Measurements from ENCODE around the gene PRKN. TPM values are rescaled to one million over a fixed set of nuclear protein-coding genes. Genes with fewer than 3 reads are reported as not detected.

Gene PRKN
- total RNA-seq, 2 donors from 2014 or later, result 15.7 to 19.3 TPM

DNA sequence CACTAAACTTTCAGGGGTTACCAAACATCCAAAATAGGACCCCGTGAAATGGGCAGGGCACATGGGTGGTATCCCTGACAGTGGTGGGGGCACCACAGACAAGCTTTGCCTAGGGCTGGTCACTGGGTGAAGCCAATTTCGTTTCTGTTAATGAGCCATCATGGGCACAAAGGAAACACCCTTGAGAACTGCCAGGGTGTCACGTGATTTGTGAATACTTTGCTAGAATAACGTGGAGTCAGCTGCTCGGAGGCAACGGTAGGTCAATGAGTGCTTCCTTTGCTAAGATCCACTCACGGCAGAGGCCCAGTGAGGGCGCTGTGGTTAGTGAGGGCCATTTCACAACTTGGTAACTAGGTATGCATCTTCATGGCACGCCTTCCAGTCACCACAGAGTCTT is 1366.0 kb downstream of the PRKN start:
- Histone ChIP-seq H3K4me3 (no peak overlapping the region), H3K27ac (no peak overlapping the region), H3K27me3 (no peaks in the 10 kb centered on the region), H3K4me1 (peaks cover 0 to 4% of the 10 kb centered on the region in 2 donors), H3K36me3 (no peaks in the 10 kb centered on the region), H3K9me3 (peaks cover 0 to 11% of the 10 kb centered on the region in 2 donors)
- TF ChIP-seq, protein P1, sequence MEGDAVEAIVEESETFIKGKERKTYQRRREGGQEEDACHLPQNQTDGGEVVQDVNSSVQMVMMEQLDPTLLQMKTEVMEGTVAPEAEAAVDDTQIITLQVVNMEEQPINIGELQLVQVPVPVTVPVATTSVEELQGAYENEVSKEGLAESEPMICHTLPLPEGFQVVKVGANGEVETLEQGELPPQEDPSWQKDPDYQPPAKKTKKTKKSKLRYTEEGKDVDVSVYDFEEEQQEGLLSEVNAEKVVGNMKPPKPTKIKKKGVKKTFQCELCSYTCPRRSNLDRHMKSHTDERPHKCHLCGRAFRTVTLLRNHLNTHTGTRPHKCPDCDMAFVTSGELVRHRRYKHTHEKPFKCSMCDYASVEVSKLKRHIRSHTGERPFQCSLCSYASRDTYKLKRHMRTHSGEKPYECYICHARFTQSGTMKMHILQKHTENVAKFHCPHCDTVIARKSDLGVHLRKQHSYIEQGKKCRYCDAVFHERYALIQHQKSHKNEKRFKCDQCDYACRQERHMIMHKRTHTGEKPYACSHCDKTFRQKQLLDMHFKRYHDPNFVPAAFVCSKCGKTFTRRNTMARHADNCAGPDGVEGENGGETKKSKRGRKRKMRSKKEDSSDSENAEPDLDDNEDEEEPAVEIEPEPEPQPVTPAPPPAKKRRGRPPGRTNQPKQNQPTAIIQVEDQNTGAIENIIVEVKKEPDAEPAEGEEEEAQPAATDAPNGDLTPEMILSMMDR (IDR thresholded peaks at IDR 0.05), result no peak
- DNase-seq (ENCODE audit: low spot score), result no peak

DNA sequence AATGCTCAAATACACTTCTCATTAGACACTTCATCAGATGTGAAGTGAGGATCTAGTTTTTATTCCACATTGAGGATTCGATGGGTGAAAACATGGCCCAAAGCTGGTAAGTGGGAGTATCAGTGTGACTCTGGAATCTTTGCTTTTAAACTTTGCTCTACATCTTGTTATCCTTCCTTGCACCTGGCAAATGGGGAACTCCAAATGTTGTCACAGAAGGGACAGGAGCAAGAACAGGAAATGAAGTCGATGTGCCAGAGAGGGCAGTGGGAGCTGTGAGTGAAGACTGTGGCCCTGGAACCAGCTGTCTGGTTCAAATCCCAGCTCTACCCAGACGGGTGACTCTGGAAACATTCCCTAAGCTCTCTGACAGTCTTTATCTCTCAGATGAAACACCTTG is 1367.0 kb downstream of the PRKN start:
- TF ChIP-seq, protein P1 (IDR thresholded peaks at IDR 0.05), result no peak
- peaks cover 0 to 1% of the 10 kb centered on the region in 2 donors for H3K4me1 ChIP-seq
- H3K27ac ChIP-seq, result peak overlapping the region in 1 of 2 donors; percentile 77
- no peak overlapping the region for H3K4me3 ChIP-seq
- H3K9me3 ChIP-seq, result peaks cover 0 to 11% of the 10 kb centered on the region in 2 donors
- no peaks in the 10 kb centered on the region for H3K27me3 ChIP-seq
- no peak for DNase-seq (ENCODE audit: low spot score)
- no peaks in the 10 kb centered on the region for H3K36me3 ChIP-seq

- H3K27me3 ChIP-seq, result no peaks in the 10 kb centered on the region
- H3K27ac ChIP-seq, result peak overlapping the region; percentile 56 to 77
- no peaks in the 10 kb centered on the region for H3K36me3 ChIP-seq
- H3K9me3 ChIP-seq, result peaks cover 0 to 11% of the 10 kb centered on the region in 2 donors
- no peak overlapping the region for H3K4me3 ChIP-seq
- no peak for DNase-seq (ENCODE audit: low spot score)
- no peaks in the 10 kb centered on the region for H3K4me1 ChIP-seq
- TF ChIP-seq, protein P1 (IDR thresholded peaks at IDR 0.05), result no peak
These were observed 1368.0 kb downstream of the PRKN start for GRCh38 chr6:161359618-161359945.

GRCh38 chr6:161356167-161356854 is 1371.3 kb downstream of the PRKN start:
- Histone ChIP-seq H3K4me3 (no peak overlapping the region), H3K27me3 (no peaks in the 10 kb centered on the region), H3K27ac (no peak overlapping the region), H3K9me3 (no peaks in the 10 kb centered on the region), H3K36me3 (no peaks in the 10 kb centered on the region), H3K4me1 (no peaks in the 10 kb centered on the region)
- TF ChIP-seq, protein P1 (IDR thresholded peaks at IDR 0.05), result no peak
- DNase-seq (ENCODE audit: low spot score), result no peak

GRCh38 chr6:161355696-161356095 is 1371.9 kb downstream of the PRKN start:
- no peak overlapping the region for H3K27ac ChIP-seq
- H3K36me3 ChIP-seq, result no peaks in the 10 kb centered on the region
- H3K4me1 ChIP-seq, result no peaks in the 10 kb centered on the region
- H3K9me3 ChIP-seq, result no peaks in the 10 kb centered on the region
- TF ChIP-seq, protein P1 (IDR thresholded peaks at IDR 0.05), result no peak
- no peak for DNase-seq (ENCODE audit: low spot score)
- H3K4me3 ChIP-seq, result no peak overlapping the region
- no peaks in the 10 kb centered on the region for H3K27me3 ChIP-seq

DNA sequence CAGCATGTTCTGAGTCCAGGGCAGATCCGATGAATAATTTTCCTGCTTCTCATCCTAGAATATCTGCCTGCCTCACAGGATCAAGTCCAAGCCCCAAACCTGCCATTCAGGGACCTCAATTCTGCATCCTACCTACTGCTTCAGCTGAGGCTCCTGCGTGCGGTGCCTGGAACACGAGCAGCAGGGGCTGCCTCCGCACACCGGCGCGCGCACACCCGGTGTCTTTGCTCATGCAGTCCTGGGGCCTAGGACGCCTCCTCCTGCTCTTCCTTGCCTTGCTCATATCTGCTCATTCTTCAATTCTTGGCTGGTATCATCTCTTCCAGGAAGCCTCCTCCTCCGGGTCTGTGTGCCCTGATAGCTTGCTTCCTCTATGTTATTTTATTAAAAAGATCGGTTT is 1372.6 kb downstream of the PRKN start:
- Histone ChIP-seq H3K27me3 (no peaks in the 10 kb centered on the region), H3K4me3 (no peak overlapping the region), H3K36me3 (no peaks in the 10 kb centered on the region), H3K9me3 (no peaks in the 10 kb centered on the region), H3K27ac (no peak overlapping the region), H3K4me1 (no peaks in the 10 kb centered on the region)
- TF ChIP-seq, protein P1 (IDR thresholded peaks at IDR 0.05), result no peak
- DNase-seq (ENCODE audit: low spot score), result no peak
